Neural progenitor cell (in vitro differentiated cells): ENCODE data around the gene CTIF. TPM values are rescaled to one million over a fixed set of nuclear protein-coding genes. Genes with fewer than 3 reads are reported as not detected.

ENCODE experiments used
- DNase-seq: peaks from one replicate; pipeline ENCODE4 v3.0.0-alpha.2; 2016; ENCODE audit warnings: low spot score
- H2AFZ ChIP-seq: fragments of 200-600 bp; sonication (generic); replicated peaks from 2 replicates; pipeline ENCODE4 v1.6.1; 2016; ENCODE audit warnings: antibody characterized with exemption
- H3F3A ChIP-seq: fragments of 200-600 bp; sonication (generic); 2 replicates; pipeline ENCODE4 v1.6.1; 2016; ENCODE audit warnings: antibody characterized with exemption, low read depth
- H3K27ac ChIP-seq: fragments of 200-600 bp; sonication (generic); 2 replicates; pipeline ENCODE4 v1.5.1; 2016; ENCODE audit warnings: mild to moderate bottlenecking
- H3K27me3 ChIP-seq: fragments of 200-600 bp; sonication (generic); 2 replicates; pipeline ENCODE4 v1.6.1; 2016; ENCODE audit warnings: mild to moderate bottlenecking, moderate library complexity
- H3K36me3 ChIP-seq: fragments of 200-600 bp; sonication (generic); 2 replicates; pipeline ENCODE4 v1.5.1; 2016
- H3K4me1 ChIP-seq: fragments of 200-600 bp; sonication (generic); 2 replicates; pipeline ENCODE4 v1.6.1; 2016; ENCODE audit warnings: mixed run types
- H3K4me2 ChIP-seq: fragments of 200-600 bp; sonication (generic); 2 replicates; pipeline ENCODE4 v1.6.1; 2016
- H3K4me3 ChIP-seq: fragments of 200-600 bp; sonication (generic); 2 replicates; pipeline ENCODE4 v1.5.1; 2016
- H3K79me2 ChIP-seq: fragments of 200-600 bp; sonication (generic); 2 replicates; pipeline ENCODE4 v1.6.1; 2016; ENCODE audit warnings: low read depth
- H3K9ac ChIP-seq: fragments of 200-600 bp; sonication (generic); 2 replicates; pipeline ENCODE4 v1.6.1; 2016
- H3K9me3 ChIP-seq: fragments of 200-600 bp; sonication (generic); 2 replicates; pipeline ENCODE4 v1.5.1; 2016; ENCODE audit warnings: low read depth
- H4K20me1 ChIP-seq: fragments of 200-600 bp; sonication (generic); 2 replicates; pipeline ENCODE4 v1.6.1; 2016; ENCODE audit warnings: low read depth
- H3K27ac Mint-ChIP-seq: 3 replicates; pipeline ENCODE4 v1.8.0; 2021; ENCODE audit warnings: mixed read lengths
- H3K27me3 Mint-ChIP-seq: 2 replicates; pipeline ENCODE4 v1.8.0; 2022; ENCODE audit warnings: low read depth, mild to moderate bottlenecking, inconsistent platforms, moderate library complexity, mixed read lengths; ENCODE audit not compliant: insufficient read depth
- H3K36me3 Mint-ChIP-seq: 3 replicates; pipeline ENCODE4 v1.8.0; 2021; ENCODE audit warnings: mixed read lengths
- H3K4me1 Mint-ChIP-seq: 3 replicates; pipeline ENCODE4 v1.8.0; 2021; ENCODE audit warnings: mixed read lengths
- H3K4me3 Mint-ChIP-seq: 3 replicates; pipeline ENCODE4 v1.8.0; 2021; ENCODE audit warnings: mild to moderate bottlenecking, moderate library complexity, mixed read lengths
- H3K9me3 Mint-ChIP-seq: 3 replicates; pipeline ENCODE4 v1.8.0; 2020; ENCODE audit warnings: mixed read lengths
- EZH2 ChIP-seq: fragments of 200-600 bp; sonication (generic); IDR thresholded peaks from 2 replicates; pipeline ENCODE4 v1.6.1; 2017; ENCODE audit warnings: antibody characterized with exemption, mild to moderate bottlenecking, moderate library complexity
- EZH2phosphoT487 ChIP-seq: fragments of 200-600 bp; sonication (generic); IDR thresholded peaks from 2 replicates; pipeline ENCODE4 v1.6.1; 2017; ENCODE audit warnings: antibody characterized with exemption
- total RNA-seq: library from RNA; depleted of rRNA; stranded (reverse); fragments of >200 nt; gene quantifications from 2 replicates; pipeline ENCODE4 v1.2.3, GENCODE V29; 2015; ENCODE audit warnings: low replicate concordance
- TF ChIP-seq, protein P1 (sequence below): fragments of 200-600 bp; sonication (generic); IDR thresholded peaks from 2 replicates; pipeline ENCODE4 v1.5.1; 2017; ENCODE audit warnings: antibody characterized with exemption, mild to moderate bottlenecking

CTIF gene
- total RNA-seq, 1 donor from 2014 or later, result 17.6 TPM

DNA sequence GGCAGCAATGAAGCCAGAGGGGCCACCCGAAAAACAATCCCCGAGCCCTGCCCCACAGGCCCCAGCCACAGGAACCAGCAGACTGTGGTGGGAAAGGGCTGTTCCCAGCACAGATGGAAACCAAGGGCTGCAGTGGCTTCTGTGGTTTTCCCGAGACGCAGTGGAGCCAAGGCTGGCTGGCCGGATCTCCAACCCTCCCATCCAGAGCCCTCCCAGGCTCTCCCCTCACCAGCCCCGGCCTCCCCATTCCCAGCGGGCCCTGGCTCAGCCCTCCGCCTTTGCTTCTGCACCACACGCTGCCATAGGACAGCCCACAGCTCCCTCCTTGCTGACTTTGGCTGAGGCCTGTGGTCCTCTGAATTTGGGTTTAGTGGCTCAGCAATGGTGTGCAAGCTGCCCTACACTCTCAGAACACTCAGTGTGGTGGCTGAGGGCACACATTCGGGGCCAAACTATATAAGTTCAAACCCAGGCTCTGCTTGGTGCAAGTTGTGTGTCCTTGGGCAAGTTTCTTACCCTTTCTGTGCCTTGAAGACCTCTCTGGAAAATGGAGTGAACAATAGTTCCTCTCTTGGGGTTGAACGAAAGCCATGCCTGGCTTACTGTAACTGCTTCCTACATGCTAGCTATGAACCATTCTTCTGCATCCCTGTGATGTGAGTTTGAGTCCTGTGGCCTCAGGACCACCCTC is 211.8 kb downstream of the CTIF start:
- Histone ChIP-seq H3K36me3 (no peaks in the 10 kb centered on the region), H3K79me2 (no peaks in the 10 kb centered on the region), H3K4me3 (no peak overlapping the region), H3K9ac (no peak overlapping the region), H3K27ac (no peak overlapping the region), H2AFZ (no peak overlapping the region), H4K20me1 (no peaks in the 10 kb centered on the region), H3F3A (no peaks in the 10 kb centered on the region), H3K4me2 (no peak overlapping the region), H3K4me1 (peaks cover 3% of the 10 kb centered on the region), H3K9me3 (no peaks in the 10 kb centered on the region), H3K27me3 (no peaks in the 10 kb centered on the region)
- TF ChIP-seq EZH2phosphoT487, result no peak
- TF ChIP-seq, protein P1, sequence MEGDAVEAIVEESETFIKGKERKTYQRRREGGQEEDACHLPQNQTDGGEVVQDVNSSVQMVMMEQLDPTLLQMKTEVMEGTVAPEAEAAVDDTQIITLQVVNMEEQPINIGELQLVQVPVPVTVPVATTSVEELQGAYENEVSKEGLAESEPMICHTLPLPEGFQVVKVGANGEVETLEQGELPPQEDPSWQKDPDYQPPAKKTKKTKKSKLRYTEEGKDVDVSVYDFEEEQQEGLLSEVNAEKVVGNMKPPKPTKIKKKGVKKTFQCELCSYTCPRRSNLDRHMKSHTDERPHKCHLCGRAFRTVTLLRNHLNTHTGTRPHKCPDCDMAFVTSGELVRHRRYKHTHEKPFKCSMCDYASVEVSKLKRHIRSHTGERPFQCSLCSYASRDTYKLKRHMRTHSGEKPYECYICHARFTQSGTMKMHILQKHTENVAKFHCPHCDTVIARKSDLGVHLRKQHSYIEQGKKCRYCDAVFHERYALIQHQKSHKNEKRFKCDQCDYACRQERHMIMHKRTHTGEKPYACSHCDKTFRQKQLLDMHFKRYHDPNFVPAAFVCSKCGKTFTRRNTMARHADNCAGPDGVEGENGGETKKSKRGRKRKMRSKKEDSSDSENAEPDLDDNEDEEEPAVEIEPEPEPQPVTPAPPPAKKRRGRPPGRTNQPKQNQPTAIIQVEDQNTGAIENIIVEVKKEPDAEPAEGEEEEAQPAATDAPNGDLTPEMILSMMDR, result no peak
- TF ChIP-seq EZH2, result no peak
- Mint-ChIP-seq H3K4me1 (peaks cover 7% of the 10 kb centered on the region), H3K9me3 (no peaks in the 10 kb centered on the region), H3K27ac (peak overlapping the region; percentile 2), H3K4me3 (no peak overlapping the region), H3K36me3 (peaks cover 2% of the 10 kb centered on the region), H3K27me3 (no peaks in the 10 kb centered on the region)
- DNase-seq, result no peak

DNA sequence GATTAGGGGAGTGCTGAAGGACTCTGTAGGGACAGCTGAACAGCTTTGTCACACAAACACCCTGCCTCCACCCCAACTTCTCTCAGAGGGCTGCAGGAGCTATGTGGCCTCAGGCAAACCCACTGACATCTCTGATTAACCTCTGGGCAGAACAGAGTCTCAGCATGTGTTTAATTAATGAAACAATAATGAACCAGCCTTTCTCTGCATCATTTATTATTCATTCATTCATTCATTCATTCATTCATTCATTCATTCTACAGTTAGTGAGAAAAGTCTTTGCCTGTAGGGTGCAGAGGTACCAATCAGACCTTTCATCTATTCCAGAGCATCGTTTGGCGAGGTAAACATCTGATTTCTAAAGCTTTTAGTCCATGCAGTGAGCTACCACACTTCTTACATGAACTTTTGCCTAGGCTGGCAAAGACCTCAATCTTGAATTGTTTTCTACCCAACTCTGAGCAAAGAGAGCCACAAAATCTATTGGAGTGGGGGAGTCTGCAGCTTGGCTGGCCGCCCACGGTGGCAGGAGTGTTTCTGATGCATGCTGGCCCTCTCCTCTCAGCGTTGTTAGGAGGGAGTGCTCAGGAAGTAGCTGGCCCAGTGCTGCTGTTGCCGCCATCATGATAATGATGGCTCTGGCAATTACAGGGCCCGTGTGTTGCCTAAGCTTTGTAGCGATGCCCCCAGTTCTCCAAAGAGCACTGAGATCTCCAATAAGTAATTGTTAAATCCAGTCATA is 213.1 kb downstream of the CTIF start:
- Histone ChIP-seq H3K36me3 (no peaks in the 10 kb centered on the region), H3K79me2 (no peaks in the 10 kb centered on the region), H3K4me3 (no peak overlapping the region), H3K27me3 (no peaks in the 10 kb centered on the region), H2AFZ (no peak overlapping the region), H4K20me1 (no peaks in the 10 kb centered on the region), H3K27ac (no peak overlapping the region), H3K9ac (no peak overlapping the region), H3F3A (no peaks in the 10 kb centered on the region), H3K9me3 (no peaks in the 10 kb centered on the region), H3K4me1 (peaks cover 3% of the 10 kb centered on the region), H3K4me2 (no peak overlapping the region)
- Mint-ChIP-seq H3K9me3 (no peaks in the 10 kb centered on the region), H3K4me1 (peaks cover 4% of the 10 kb centered on the region), H3K36me3 (peaks cover under 1% of the 10 kb centered on the region), H3K27me3 (peaks cover 2% of the 10 kb centered on the region), H3K4me3 (no peak overlapping the region), H3K27ac (no peak overlapping the region)
- TF ChIP-seq EZH2, result no peak
- TF ChIP-seq, protein P1, result no peak
- TF ChIP-seq EZH2phosphoT487, result no peak
- no peak for DNase-seq

- no peak overlapping the region for H3K4me3 ChIP-seq
- TF ChIP-seq EZH2phosphoT487 (no peak), EZH2 (no peak)
- TF ChIP-seq, protein P1, result no peak
- no peaks in the 10 kb centered on the region for H3F3A ChIP-seq
- no peak overlapping the region for H2AFZ ChIP-seq
- no peak overlapping the region for H3K27ac ChIP-seq
- no peaks in the 10 kb centered on the region for H3K27me3 ChIP-seq
- DNase-seq, result no peak
- Mint-ChIP-seq H3K27ac (no peak overlapping the region), H3K36me3 (peaks cover 2% of the 10 kb centered on the region), H3K4me1 (peaks cover 4% of the 10 kb centered on the region), H3K9me3 (no peaks in the 10 kb centered on the region), H3K4me3 (no peak overlapping the region), H3K27me3 (peaks cover 2% of the 10 kb centered on the region)
- H3K4me1 ChIP-seq, result peaks cover 3% of the 10 kb centered on the region
- H3K36me3 ChIP-seq, result no peaks in the 10 kb centered on the region
- no peak overlapping the region for H3K9ac ChIP-seq
- no peak overlapping the region for H3K4me2 ChIP-seq
- H3K79me2 ChIP-seq, result no peaks in the 10 kb centered on the region
- no peaks in the 10 kb centered on the region for H3K9me3 ChIP-seq
- no peaks in the 10 kb centered on the region for H4K20me1 ChIP-seq
Measured at GRCh38 chr18:48752478-48752877, 213.6 kb downstream of the CTIF start.
